A204.1 (cell line): ENCODE measurements around the gene GH2.
A peak's percentile ranks its signal among the peaks of the same experiment; 100 is the strongest.
"Not testable (repeated sequence)": the region's sequence is repeated elsewhere in the genome, so short reads cannot be mapped to it uniquely, and the experiment has no call there.

Experiments used
- FAIRE-seq: peaks from 2 replicates; lab custom pipeline; 2012; peaks lifted over from hg19 to GRCh38; lab: Jason Lieb, UNC

GH2 gene

GRCh38 chr17:63873577-63873976 lies 8.2 kb downstream of the GH2 start, which contains the start of gene CSH2:
CSH2 (minus strand) TSS chr17:63873677; CDS start chr17:63873614, 63 bp downstream.
- not testable (repeated sequence) for FAIRE-seq

- FAIRE-seq, result not testable (repeated sequence)
These were observed 9.9 kb downstream of the GH2 start for GRCh38 chr17:63871646-63872365.

- not testable (repeated sequence) for FAIRE-seq
These were observed 11.5 kb downstream of the GH2 start for GRCh38 chr17:63870292-63870665.

- FAIRE-seq, result not testable (repeated sequence)
These were observed 12.1 kb downstream of the GH2 start for GRCh38 chr17:63869491-63870291.

- not testable (repeated sequence) for FAIRE-seq
These were observed 15.1 kb downstream of the GH2 start for GRCh38 chr17:63866625-63867024.

- no peak for FAIRE-seq
These were observed 22.5 kb downstream of the GH2 start for GRCh38 chr17:63859257-63859656.

GRCh38 chr17:63856425-63856824 lies 25.3 kb downstream of the GH2 start:
- not testable (repeated sequence) for FAIRE-seq

- no peak for FAIRE-seq
These were observed 26.6 kb downstream of the GH2 start for GRCh38 chr17:63855185-63855584.

GRCh38 chr17:63854709-63855108 lies 27.0 kb downstream of the GH2 start:
- no peak for FAIRE-seq

- no peak for FAIRE-seq
These were observed 28.5 kb downstream of the GH2 start for GRCh38 chr17:63853260-63853659.

GRCh38 chr17:63850401-63850800 lies 31.3 kb downstream of the GH2 start:
- FAIRE-seq, result no peak

GRCh38 chr17:63848834-63849689 lies 32.7 kb downstream of the GH2 start:
- no peak for FAIRE-seq

GRCh38 chr17:63847525-63848249 lies 34.1 kb downstream of the GH2 start:
- no peak for FAIRE-seq

GRCh38 chr17:63845509-63845908 lies 36.2 kb downstream of the GH2 start:
- no peak for FAIRE-seq

- no peak for FAIRE-seq
These were observed 37.6 kb downstream of the GH2 start for GRCh38 chr17:63843910-63844677.

- FAIRE-seq, result not testable (repeated sequence)
These were observed 38.3 kb downstream of the GH2 start for GRCh38 chr17:63843387-63843888.

- FAIRE-seq, result peak; percentile 82
These were observed 39.0 kb downstream of the GH2 start, which contains the start of gene SMARCD2 for GRCh38 chr17:63842540-63843386. SMARCD2 (minus strand) TSS chr17:63842685; CDS start chr17:63842674, 11 bp downstream.

- FAIRE-seq, result no peak
These were observed 39.6 kb downstream of the GH2 start for GRCh38 chr17:63842173-63842539.

- no peak for FAIRE-seq
These were observed 40.2 kb downstream of the GH2 start for GRCh38 chr17:63841350-63842172.
